Mesendoderm (in vitro differentiated cells): Measurements from ENCODE around the gene CD1B.

Experiments used
- DNase-seq: peaks from one replicate; pipeline ENCODE4 v3.0.0; 2013
- H2AK5ac ChIP-seq: 2 replicates; pipeline ENCODE4 v1.6.1; 2013; ENCODE audit warnings: low read length, inconsistent platforms
- H2BK120ac ChIP-seq: 2 replicates; pipeline ENCODE4 v1.6.1; 2013; ENCODE audit warnings: low read depth, mild to moderate bottlenecking, low read length, moderate library complexity, mixed read lengths
- H2BK15ac ChIP-seq: replicated peaks from 2 replicates; pipeline ENCODE4 v1.6.1; 2013; ENCODE audit warnings: low read depth, mild to moderate bottlenecking, moderate library complexity
- H2BK5ac ChIP-seq: 2 replicates; pipeline ENCODE4 v1.6.1; 2013; ENCODE audit warnings: low read length, inconsistent platforms
- H3K18ac ChIP-seq: 2 replicates; pipeline ENCODE4 v1.6.1; 2013; ENCODE audit warnings: mild to moderate bottlenecking, low read length, mixed read lengths
- H3K23ac ChIP-seq: one replicate; pipeline ENCODE4 v1.6.1; 2013; ENCODE audit warnings: low read length
- H3K27ac ChIP-seq: 2 replicates; pipeline ENCODE4 v1.5.1; 2013; ENCODE audit warnings: low read depth, mild to moderate bottlenecking, inconsistent platforms, low read length, moderate library complexity
- H3K27me3 ChIP-seq: 2 replicates; pipeline ENCODE4 v1.6.1; 2013; ENCODE audit warnings: low read length, control low read depth, mild to moderate bottlenecking, inconsistent platforms; ENCODE audit not compliant: insufficient read depth, poor library complexity
- H3K36me3 ChIP-seq: 2 replicates; pipeline ENCODE4 v1.6.1; 2013; ENCODE audit warnings: low read length, inconsistent platforms; ENCODE audit not compliant: control insufficient read depth, insufficient read depth
- H3K4ac ChIP-seq: one replicate; pipeline ENCODE4 v1.6.1; 2013; ENCODE audit warnings: low read depth, mild to moderate bottlenecking, low read length, moderate library complexity
- H3K4me1 ChIP-seq: 2 replicates; pipeline ENCODE4 v1.6.1; 2013; ENCODE audit warnings: low read depth, low read length, inconsistent platforms; ENCODE audit not compliant: control insufficient read depth
- H3K4me2 ChIP-seq: 2 replicates; pipeline ENCODE4 v1.6.1; 2013; ENCODE audit warnings: low read length
- H3K4me3 ChIP-seq: 2 replicates; pipeline ENCODE4 v1.5.1; 2013; ENCODE audit warnings: mild to moderate bottlenecking, low read length
- H3K56ac ChIP-seq: one replicate; pipeline ENCODE4 v1.6.1; 2013; ENCODE audit warnings: low read length
- H3K79me1 ChIP-seq: 2 replicates; pipeline ENCODE4 v1.6.1; 2013; ENCODE audit warnings: low read length, inconsistent platforms
- H3K79me2 ChIP-seq: 2 replicates; pipeline ENCODE4 v1.6.1; 2013; ENCODE audit warnings: mild to moderate bottlenecking, low read length; ENCODE audit not compliant: control insufficient read depth, insufficient read depth
- H3K9ac ChIP-seq: 2 replicates; pipeline ENCODE4 v1.6.1; 2013; ENCODE audit warnings: low read length, inconsistent platforms
- H4K5ac ChIP-seq: one replicate; pipeline ENCODE4 v1.6.1; 2013; ENCODE audit warnings: low read length
- H4K8ac ChIP-seq: one replicate; pipeline ENCODE4 v1.6.1; 2013; ENCODE audit warnings: low read depth, mild to moderate bottlenecking, control low read depth, low read length, moderate library complexity
- WGBS: extraction: QIAGEN DNeasy Blood & Tissue Kit; methylation state at CpG from one replicate; pipeline ENCODE4 v1.1.7; 2013; ENCODE audit warnings: low lambda C conversion rate, missing lambda C conversion rate; ENCODE audit not compliant: insufficient coverage; ENCODE audit errors: extremely low coverage; 5-methylcytosine and 5-hydroxymethylcytosine counted together

Gene CD1B

DNA sequence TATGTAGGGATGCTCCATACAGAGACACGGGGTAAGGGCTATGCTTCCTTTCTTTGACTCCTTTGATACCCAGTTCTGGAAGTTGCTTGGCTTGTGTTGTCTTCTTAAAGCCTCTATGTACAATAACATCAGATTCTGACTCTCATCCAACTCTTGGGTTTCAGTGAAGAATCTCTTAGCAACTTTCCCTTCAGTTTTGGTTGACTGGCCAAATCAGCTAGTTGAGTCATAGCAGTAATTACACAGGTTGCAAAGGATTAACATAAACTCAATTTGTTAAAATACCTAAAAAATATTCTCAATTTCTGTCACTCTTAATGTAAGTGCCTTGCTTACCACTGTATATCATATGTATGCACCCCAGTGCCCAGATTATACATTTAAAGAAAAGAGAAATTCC is 31.6 kb upstream of the CD1B start:
- no peak overlapping the region for H2BK15ac ChIP-seq
- no peaks in the 10 kb centered on the region for H3K79me2 ChIP-seq
- no peak overlapping the region for H4K5ac ChIP-seq
- no peak overlapping the region for H3K23ac ChIP-seq
- no peak overlapping the region for H3K56ac ChIP-seq
- no peaks in the 10 kb centered on the region for H3K79me1 ChIP-seq
- H3K4me3 ChIP-seq: no peak overlapping the region
- no peak overlapping the region for H3K4me2 ChIP-seq
- H3K18ac ChIP-seq: no peak overlapping the region
- WGBS: no CpG with 5 or more reads among the region's 1 CpG
- no peak overlapping the region for H2BK120ac ChIP-seq
- no peaks in the 10 kb centered on the region for H3K36me3 ChIP-seq
- H2BK5ac ChIP-seq: no peak overlapping the region
- no peak for DNase-seq
- no peak overlapping the region for H3K4ac ChIP-seq
- no peak overlapping the region for H2AK5ac ChIP-seq
- H4K8ac ChIP-seq: no peak overlapping the region
- H3K27ac ChIP-seq: no peak overlapping the region
- no peaks in the 10 kb centered on the region for H3K4me1 ChIP-seq
- H3K9ac ChIP-seq: no peak overlapping the region
- no peaks in the 10 kb centered on the region for H3K27me3 ChIP-seq

DNA sequence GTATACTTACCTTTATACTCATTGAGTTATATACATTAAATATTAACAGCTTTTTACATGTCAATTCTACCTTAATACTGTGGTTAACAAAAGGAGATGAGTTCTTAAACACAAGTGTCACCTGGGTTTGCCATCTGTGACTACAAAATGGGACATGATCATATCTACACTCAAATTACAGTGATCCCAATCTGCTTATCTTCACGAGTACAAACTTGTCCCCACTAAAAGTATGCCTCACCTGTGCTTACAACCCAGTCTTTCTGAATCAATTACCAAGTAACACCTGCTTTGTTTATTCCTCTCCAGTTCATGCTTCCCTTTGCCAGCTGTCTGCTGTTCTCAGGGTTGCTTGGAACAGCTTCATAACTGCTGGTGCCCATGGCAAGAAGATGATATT is 31.2 kb upstream of the CD1B start:
- Histone ChIP-seq H3K4ac (no peak overlapping the region), H3K23ac (no peak overlapping the region), H3K79me1 (no peaks in the 10 kb centered on the region), H3K27me3 (no peaks in the 10 kb centered on the region), H2AK5ac (no peak overlapping the region), H3K4me1 (no peaks in the 10 kb centered on the region), H2BK120ac (no peak overlapping the region), H4K8ac (no peak overlapping the region), H3K36me3 (no peaks in the 10 kb centered on the region), H3K27ac (no peak overlapping the region), H3K4me3 (no peak overlapping the region), H3K9ac (no peak overlapping the region), H3K56ac (no peak overlapping the region), H4K5ac (no peak overlapping the region), H3K79me2 (no peaks in the 10 kb centered on the region), H3K18ac (no peak overlapping the region), H3K4me2 (no peak overlapping the region), H2BK15ac (no peak overlapping the region), H2BK5ac (no peak overlapping the region)
- WGBS: no CpG with 5 or more reads among the region's 1 CpG
- no peak for DNase-seq

DNA sequence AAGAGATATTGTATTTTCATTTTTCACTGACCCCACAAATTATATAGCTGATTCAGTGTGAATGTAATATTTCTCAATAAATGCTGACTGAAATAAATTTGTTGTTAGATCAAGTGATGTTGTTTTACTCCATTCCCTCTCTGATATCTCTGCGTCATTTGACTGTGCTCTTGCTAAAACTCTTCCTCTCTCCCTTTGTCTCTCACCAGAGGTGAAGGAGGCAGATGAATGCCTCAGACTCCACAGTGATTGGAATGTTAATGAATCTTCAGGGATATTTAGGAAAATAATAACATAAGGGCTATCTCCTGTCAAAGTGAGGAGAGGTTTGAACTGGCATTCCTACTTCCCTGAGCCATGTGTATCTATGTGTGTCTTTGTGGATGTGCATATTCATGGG is 26.1 kb upstream of the CD1B start:
- Histone ChIP-seq H3K79me2 (no peaks in the 10 kb centered on the region), H3K56ac (no peak overlapping the region), H3K4me3 (no peak overlapping the region), H2BK15ac (no peak overlapping the region), H3K36me3 (no peaks in the 10 kb centered on the region), H2AK5ac (no peak overlapping the region), H4K5ac (no peak overlapping the region), H3K18ac (no peak overlapping the region), H4K8ac (no peak overlapping the region), H3K4ac (no peak overlapping the region), H3K9ac (no peak overlapping the region), H3K23ac (no peak overlapping the region), H3K4me1 (no peaks in the 10 kb centered on the region), H3K27ac (no peak overlapping the region), H3K79me1 (no peaks in the 10 kb centered on the region), H2BK120ac (no peak overlapping the region), H3K27me3 (no peaks in the 10 kb centered on the region), H3K4me2 (no peak overlapping the region), H2BK5ac (no peak overlapping the region)
- no CpG with 5 or more reads among the region's 1 CpG for WGBS
- DNase-seq: no peak

DNA sequence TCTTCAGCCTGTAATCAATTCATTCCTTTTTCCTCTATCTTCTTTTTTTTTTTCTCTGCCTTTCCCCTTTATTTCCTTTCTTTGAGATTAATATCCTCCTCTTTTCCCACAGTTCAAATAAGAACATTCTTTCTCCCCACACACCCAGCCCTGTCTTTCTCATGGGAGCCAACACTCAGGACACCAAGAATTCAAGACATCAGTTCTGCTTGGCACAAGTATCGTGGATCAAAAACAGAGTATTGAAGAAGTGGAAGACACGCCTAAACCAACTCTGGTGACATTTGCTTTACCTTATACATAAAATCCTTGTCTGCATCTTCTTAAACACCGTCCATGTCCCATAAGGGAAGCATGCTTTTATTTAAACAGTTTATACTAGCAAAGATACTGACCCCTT is 25.3 kb upstream of the CD1B start:
- no peaks in the 10 kb centered on the region for H3K36me3 ChIP-seq
- H3K27ac ChIP-seq: no peak overlapping the region
- no peak overlapping the region for H3K23ac ChIP-seq
- no peak overlapping the region for H3K56ac ChIP-seq
- H3K4ac ChIP-seq: no peak overlapping the region
- no peak overlapping the region for H3K4me3 ChIP-seq
- no peaks in the 10 kb centered on the region for H3K27me3 ChIP-seq
- no peaks in the 10 kb centered on the region for H3K79me1 ChIP-seq
- H3K4me2 ChIP-seq: no peak overlapping the region
- H4K5ac ChIP-seq: no peak overlapping the region
- no peak overlapping the region for H3K9ac ChIP-seq
- H3K4me1 ChIP-seq: no peaks in the 10 kb centered on the region
- no peak overlapping the region for H2BK5ac ChIP-seq
- H2BK15ac ChIP-seq: no peak overlapping the region
- H2BK120ac ChIP-seq: no peak overlapping the region
- H3K79me2 ChIP-seq: no peaks in the 10 kb centered on the region
- DNase-seq: no peak
- H2AK5ac ChIP-seq: no peak overlapping the region
- no peak overlapping the region for H4K8ac ChIP-seq
- no peak overlapping the region for H3K18ac ChIP-seq
- WGBS: no CpG with 5 or more reads among the region's 3 CpGs

- Histone ChIP-seq H3K27ac (no peak overlapping the region), H3K4me3 (no peak overlapping the region), H3K18ac (no peak overlapping the region), H2BK15ac (no peak overlapping the region), H2AK5ac (no peak overlapping the region), H3K27me3 (no peaks in the 10 kb centered on the region), H3K4me1 (no peaks in the 10 kb centered on the region), H3K9ac (no peak overlapping the region), H4K8ac (no peak overlapping the region), H3K4ac (no peak overlapping the region), H2BK5ac (no peak overlapping the region), H3K56ac (no peak overlapping the region), H3K36me3 (no peaks in the 10 kb centered on the region), H3K79me1 (no peaks in the 10 kb centered on the region), H3K23ac (no peak overlapping the region), H2BK120ac (no peak overlapping the region), H3K4me2 (no peak overlapping the region), H3K79me2 (no peaks in the 10 kb centered on the region), H4K5ac (no peak overlapping the region)
- no peak for DNase-seq
- WGBS: no CpG with 5 or more reads among the region's 10 CpGs
These were observed 24.5 kb upstream of the CD1B start for GRCh38 chr1:158355773-158356285.

GRCh38 chr1:158354255-158354654 is 22.9 kb upstream of the CD1B start:
- Histone ChIP-seq H2BK120ac (no peak overlapping the region), H2BK15ac (no peak overlapping the region), H3K4me2 (no peak overlapping the region), H2AK5ac (no peak overlapping the region), H3K56ac (no peak overlapping the region), H3K18ac (no peak overlapping the region), H3K27ac (no peak overlapping the region), H3K4me1 (no peaks in the 10 kb centered on the region), H3K9ac (no peak overlapping the region), H3K36me3 (no peaks in the 10 kb centered on the region), H2BK5ac (no peak overlapping the region), H3K79me2 (no peaks in the 10 kb centered on the region), H3K4ac (no peak overlapping the region), H3K4me3 (no peak overlapping the region), H4K5ac (no peak overlapping the region), H3K23ac (no peak overlapping the region), H4K8ac (no peak overlapping the region), H3K79me1 (no peaks in the 10 kb centered on the region), H3K27me3 (no peaks in the 10 kb centered on the region)
- WGBS: no CpG with 5 or more reads among the region's 2 CpGs
- no peak for DNase-seq
